ENCODE measurements around the gene MACROD2. TPM values are rescaled to one million over a fixed set of nuclear protein-coding genes. Genes with fewer than 3 reads are reported as not detected.

Gene MACROD2
- total RNA-seq, 1 donor: 1.3 TPM

- peak; percentile 13 for DNase-seq (ENCODE audit: low read depth)
- TF ChIP-seq, protein P1, sequence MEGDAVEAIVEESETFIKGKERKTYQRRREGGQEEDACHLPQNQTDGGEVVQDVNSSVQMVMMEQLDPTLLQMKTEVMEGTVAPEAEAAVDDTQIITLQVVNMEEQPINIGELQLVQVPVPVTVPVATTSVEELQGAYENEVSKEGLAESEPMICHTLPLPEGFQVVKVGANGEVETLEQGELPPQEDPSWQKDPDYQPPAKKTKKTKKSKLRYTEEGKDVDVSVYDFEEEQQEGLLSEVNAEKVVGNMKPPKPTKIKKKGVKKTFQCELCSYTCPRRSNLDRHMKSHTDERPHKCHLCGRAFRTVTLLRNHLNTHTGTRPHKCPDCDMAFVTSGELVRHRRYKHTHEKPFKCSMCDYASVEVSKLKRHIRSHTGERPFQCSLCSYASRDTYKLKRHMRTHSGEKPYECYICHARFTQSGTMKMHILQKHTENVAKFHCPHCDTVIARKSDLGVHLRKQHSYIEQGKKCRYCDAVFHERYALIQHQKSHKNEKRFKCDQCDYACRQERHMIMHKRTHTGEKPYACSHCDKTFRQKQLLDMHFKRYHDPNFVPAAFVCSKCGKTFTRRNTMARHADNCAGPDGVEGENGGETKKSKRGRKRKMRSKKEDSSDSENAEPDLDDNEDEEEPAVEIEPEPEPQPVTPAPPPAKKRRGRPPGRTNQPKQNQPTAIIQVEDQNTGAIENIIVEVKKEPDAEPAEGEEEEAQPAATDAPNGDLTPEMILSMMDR (IDR thresholded peaks at IDR 0.05; ENCODE audit: insufficient read depth, low read length): no peak
- no peak overlapping the region for H3K4me3 ChIP-seq (ENCODE audit: low read depth, low read length)
Measured at GRCh38 chr20:14570811-14571210, 575.5 kb downstream of the MACROD2 start.

GRCh38 chr20:14573676-14574075 is 578.4 kb downstream of the MACROD2 start:
- no peak for DNase-seq (ENCODE audit: low read depth)
- no peak overlapping the region for H3K4me3 ChIP-seq (ENCODE audit: low read depth, low read length)
- TF ChIP-seq, protein P1 (IDR thresholded peaks at IDR 0.05; ENCODE audit: insufficient read depth, low read length): no peak

- H3K4me3 ChIP-seq (ENCODE audit: low read depth, low read length): no peak overlapping the region
- TF ChIP-seq, protein P1 (IDR thresholded peaks at IDR 0.05; ENCODE audit: insufficient read depth, low read length): no peak
- DNase-seq (ENCODE audit: low read depth): no peak
Measured at GRCh38 chr20:14576196-14576877, 581.0 kb downstream of the MACROD2 start.

GRCh38 chr20:14580418-14581074 is 585.2 kb downstream of the MACROD2 start:
- no peak overlapping the region for H3K4me3 ChIP-seq (ENCODE audit: low read depth, low read length)
- TF ChIP-seq, protein P1 (IDR thresholded peaks at IDR 0.05; ENCODE audit: insufficient read depth, low read length): no peak
- no peak for DNase-seq (ENCODE audit: low read depth)

DNA sequence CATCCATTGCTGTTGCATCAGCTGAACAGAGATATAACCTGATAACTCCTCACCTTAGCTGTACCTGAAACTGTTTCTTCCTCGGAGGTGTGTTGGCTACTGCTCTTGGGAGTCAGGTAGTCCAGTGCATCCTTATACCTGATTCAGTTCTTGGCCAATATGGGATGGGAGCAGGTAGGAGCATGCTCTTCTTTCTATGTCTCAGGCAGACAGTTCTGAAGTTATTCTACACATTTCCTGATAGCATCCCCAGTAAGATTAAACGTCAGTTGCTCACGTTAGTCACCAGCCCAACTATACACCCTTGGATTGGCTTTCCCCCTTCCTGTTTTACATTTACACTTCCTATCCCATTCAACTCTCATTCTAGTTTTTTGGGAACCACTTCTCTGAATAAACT is 586.4 kb downstream of the MACROD2 start:
- no peak for DNase-seq (ENCODE audit: low read depth)
- TF ChIP-seq, protein P1 (IDR thresholded peaks at IDR 0.05; ENCODE audit: insufficient read depth, low read length): no peak
- H3K4me3 ChIP-seq (ENCODE audit: low read depth, low read length): no peak overlapping the region

GRCh38 chr20:14582855-14583254 is 587.5 kb downstream of the MACROD2 start:
- TF ChIP-seq, protein P1 (IDR thresholded peaks at IDR 0.05; ENCODE audit: insufficient read depth, low read length): no peak
- DNase-seq (ENCODE audit: low read depth): no peak
- no peak overlapping the region for H3K4me3 ChIP-seq (ENCODE audit: low read depth, low read length)
